T1000 (cell line): ENCODE measurements around the gene MINDY4.

Experiments used
- DNase-seq: peaks from one replicate; lab custom pipeline; 2025; ENCODE audit warnings: mixed read lengths; lab: John Stamatoyannopoulos, UW

MINDY4 gene

DNA sequence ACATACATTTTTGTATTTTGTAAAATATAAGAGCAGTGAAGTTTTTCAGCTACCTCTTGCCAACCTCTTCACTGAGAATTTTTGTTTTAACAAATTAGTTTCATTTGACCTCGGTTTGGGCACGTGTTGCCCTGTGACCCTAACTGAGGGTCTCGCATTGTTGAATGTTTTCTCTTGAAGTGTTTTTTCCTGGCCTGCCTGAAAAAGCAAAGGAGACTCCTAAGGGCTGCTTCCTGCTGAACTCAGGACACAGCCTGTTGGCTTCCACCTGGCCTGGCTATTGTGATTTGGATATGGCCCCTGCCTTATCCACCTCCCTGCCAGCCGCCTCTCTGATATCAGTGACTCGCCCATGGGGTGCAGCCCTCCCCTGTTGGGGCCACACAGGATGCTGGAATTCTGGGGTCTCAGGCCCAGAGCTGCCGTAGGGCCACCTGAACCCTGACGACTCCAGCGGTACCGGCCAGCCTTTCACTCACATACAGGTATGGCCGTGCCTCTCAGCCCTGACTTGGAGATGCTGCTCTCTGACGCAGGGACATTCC, 81.6 kb downstream of the MINDY4 start:
- DNase-seq = no peak

DNA sequence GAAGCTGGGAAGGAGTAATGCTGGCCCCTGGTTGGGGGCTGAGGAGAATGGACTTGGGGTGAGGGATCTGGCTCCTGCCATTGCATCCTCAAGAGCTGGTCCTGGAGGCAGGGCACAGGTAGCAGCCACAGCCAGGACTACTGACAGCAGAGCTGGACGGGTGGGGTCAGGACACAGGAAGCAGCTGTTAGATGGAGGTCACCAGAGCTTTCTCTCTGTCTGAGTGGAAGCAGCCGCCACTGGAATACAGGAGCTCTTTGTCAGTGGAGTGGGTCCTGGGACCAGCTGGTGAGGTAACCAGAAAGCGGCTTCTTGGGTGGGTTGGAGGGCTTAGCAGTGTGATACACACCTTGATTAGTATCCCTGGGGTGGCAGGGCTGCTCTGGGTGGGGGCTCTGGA, 82.4 kb downstream of the MINDY4 start:
- no peak for DNase-seq

DNA sequence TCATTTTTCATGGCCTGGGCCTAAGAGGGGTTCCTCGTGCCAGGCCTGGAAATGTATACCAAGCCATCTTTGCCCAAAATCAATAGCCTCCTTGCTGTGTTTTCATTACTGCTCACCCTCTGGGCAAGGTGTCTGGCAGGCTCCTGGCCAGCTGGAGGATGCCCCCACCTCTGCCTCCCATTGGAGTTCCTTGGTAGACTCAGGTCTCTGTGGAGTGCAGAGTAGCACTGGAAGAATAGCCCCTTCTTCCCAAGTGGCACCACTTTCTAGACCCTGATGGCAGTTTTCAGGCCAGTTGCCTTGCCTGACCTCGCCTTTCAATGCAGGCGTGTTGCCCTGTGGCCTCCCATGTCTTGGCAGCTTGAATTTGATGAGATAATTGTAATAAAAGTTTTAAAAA, 84.7 kb downstream of the MINDY4 start:
- DNase-seq = no peak

DNA sequence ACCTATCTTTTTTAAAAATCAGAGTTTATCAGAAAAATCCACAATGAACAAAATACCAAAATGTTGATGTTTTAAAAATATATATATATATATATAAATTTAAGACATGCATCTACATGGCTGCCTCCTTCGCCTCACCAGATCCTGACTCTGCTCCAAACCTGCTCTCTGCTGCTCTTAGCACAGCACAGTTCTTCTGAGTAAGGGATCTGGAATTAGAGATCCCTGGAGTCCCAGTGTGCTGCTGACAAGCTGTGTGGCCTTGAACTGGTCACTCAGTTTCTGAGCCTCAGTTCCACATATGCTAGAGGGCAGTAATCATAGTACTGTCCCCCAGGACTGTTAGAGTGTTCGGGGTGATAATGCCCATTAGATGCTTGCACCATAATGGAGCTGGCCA, 87.4 kb downstream of the MINDY4 start:
- DNase-seq = no peak

DNA sequence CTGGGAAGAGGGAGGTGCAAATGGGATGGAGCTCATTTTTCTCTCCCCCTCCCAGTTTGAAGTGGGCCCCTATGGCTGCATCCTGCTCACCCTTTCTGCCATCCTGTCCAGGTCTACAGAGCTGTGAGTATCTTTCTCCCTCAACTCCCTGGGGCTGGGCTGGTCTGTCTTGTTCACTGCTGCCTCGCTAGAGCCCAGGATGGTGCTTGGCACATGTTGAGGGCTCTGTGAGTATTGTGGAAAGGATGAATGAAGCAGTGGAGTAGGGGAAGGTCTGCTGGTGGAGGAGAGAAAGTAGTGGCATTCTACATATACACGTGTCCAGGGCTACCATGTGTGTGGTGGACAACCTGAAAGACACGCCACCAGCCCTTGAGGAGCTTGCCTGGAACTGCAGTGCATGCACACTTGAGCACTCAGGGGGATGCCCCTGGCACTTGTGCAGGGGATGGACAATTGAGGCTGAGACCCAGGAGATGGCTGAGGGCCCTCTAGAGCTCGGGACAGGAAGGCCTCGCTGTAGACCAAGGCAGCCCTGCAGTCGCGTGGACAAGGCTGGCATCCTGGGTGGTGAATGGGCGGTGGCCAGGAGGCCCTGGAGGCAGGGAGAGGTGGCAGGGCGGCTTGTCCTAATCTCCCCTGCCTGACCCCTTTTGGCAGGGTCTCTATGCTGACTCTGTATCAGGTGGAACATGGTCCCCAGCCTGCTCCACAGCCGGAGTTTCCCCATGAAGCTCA, 88.2 kb downstream of the MINDY4 start:
- DNase-seq = no peak

DNA sequence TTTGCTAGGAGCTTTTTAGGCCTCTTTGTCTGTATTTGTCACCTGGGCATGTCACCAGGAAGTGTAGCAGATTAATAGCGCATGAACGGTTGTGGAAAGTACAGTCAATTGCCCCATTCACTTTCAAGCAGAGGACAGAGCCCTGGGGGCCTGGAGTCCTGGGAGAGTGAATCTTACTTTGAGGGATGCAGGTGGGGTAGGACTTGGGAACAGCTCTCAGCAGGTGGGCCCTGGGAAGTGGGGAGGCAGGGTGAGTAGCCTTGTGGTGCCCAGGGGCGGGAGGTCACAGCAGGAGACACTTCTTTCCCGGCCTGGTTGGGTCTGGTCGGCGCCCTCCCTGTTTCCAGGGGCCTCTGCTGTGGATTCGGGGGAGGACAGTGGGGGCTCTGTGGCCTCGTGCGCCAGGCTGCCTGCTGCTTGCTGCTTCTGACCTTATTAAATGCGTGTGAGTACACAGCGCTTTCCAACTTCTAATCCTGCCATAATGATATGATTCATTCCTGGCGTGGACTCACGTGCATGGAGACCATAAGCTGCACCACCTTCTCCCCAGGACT, 88.8 kb downstream of the MINDY4 start:
- no peak for DNase-seq

DNA sequence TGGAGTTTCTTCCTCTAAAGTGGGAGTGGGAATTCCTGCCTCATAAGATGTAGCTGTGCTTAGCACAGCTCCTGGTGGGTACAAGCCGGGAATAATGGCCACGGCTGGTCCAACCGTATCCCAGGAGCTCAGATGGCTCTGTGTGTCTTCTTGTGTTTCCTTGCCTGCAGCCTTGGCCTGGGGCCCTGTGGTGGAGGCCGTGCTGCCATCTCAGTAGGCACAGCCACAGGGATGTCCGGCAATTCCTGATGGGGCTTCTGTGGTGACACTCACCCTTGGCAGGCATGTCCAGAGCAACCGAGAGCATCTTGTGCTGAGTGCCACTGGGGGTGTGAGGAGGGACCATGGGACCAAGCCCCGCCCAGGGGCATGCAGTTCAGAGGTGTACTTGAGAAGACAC, 90.4 kb downstream of the MINDY4 start:
- no peak for DNase-seq

DNA sequence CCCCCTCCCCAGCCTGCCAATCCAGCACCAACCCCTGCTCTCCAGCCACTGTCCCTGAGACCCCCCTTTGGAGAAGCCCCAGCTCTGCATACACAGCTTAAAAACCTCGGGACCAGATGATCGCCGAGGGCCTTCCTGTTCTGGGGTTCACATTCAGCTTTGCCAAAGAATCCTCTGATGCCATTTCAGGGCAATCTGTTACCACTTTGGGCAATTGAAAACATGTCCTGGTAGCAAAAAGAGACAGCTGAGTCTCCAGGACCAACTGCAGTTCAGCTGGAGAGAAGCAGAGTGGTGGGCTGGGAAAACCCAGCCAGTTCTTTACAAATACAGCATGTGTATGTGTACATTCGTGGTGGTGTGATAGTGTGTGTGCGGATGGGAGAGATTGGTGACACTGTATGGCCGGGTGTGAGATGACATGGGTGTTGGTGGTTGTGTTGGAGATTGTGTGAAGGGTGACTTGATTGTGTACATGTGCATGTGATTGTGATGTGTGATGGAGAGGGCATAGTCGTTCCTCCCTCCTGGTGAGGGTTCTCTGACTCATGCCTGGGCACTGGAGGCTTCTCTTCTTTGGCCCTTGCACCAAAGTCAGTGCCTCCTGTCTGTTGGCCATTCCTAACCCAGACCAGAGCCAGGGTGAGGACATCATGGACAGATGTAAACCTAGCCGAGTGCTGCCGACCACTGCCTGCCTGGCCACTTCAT, 91.9 kb downstream of the MINDY4 start:
- no peak for DNase-seq

DNA sequence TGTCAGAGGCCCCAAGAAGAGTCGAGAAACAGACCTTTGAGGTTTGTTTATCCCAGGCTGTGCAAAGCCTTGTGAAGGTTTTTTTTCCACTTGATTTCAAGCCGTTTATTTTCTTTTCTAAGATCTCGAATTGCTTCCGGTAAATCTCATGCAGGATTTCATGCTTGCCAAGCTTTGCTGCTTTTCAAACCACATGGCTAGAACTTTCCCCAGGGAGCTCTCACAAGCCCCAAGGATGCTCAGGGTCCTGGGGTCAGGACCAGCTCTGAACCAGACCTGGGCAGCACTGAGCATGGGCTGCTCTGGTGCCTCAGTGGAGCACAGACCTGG, 92.5 kb downstream of the MINDY4 start:
- no peak for DNase-seq

DNA sequence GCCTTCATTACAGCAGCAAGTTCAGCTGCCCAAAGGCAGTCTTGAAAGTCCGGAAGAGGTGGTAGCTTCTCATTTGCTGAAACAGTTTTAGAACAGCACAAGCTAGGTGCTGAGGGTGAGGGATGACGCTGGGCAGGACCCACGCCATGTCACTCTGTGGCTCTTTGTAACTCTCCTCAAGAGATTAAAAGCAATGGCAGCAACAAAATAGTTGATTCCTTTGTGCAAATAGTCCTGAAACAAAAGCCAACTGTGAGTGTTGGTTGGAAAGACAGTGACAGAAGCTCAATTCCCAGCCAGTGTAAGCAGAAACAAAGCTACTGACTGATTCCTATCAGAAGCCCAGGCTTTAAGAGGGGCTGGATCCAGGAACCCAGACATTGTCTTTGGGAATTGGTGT, 92.9 kb downstream of the MINDY4 start:
- no peak for DNase-seq

DNA sequence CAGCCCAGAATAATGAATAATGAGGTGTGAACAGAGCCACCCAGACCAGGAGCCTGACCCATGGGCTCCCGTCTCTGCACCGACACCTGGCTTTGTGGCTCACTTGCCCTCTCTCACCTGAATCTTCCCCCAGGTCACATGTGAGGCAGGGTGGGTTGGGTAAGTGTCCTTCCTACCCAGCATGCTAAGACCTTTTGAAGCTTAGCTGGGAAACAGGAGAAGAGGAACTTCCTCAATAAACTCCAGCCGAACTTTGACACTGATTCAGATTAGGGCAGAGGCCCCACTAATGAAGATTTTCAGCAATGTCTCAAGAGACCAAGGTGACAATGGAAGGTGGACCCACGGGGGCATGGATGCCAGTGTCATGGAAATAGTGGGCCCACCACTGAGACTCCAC, 93.9 kb downstream of the MINDY4 start:
- DNase-seq = no peak

DNA sequence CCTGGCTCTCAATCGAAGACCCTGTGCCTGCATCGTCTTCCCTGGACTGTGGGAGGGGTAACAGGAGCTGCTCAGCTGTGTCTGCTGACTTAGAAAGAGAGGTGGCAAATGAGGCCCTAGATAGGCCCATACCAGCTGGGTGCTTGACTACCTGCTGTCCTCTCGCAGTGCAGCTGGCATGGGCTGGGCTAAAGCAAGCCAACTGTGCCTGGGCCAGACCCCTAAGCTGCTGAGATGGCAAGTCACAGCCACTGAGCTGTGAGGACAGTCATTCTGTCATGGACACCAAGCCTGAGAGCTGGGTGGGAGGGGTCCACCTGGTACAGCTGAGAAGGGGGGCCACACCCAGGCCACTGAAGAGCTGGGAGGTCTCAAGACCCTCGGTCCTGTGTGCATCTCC, 94.6 kb downstream of the MINDY4 start:
- DNase-seq = no peak

DNA sequence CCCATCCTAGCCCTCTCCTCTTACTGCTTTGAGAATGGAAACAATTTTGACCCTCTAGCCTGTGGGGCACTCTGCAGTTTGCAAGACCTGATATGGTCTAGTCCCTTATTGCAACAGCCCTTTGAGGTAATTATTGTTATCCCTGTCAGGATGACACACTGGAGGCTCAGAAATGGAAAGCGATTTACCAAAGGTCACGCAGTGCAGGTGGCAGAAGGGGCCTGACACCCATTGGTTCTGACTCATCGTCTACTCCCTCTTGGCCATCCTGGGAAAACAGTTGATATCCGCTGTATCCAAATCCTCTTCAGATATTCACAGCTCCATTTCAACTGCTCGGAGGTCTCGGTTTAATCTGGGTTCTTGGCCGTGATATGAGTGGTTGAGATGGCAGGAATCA, 95.7 kb downstream of the MINDY4 start:
- DNase-seq = no peak

DNA sequence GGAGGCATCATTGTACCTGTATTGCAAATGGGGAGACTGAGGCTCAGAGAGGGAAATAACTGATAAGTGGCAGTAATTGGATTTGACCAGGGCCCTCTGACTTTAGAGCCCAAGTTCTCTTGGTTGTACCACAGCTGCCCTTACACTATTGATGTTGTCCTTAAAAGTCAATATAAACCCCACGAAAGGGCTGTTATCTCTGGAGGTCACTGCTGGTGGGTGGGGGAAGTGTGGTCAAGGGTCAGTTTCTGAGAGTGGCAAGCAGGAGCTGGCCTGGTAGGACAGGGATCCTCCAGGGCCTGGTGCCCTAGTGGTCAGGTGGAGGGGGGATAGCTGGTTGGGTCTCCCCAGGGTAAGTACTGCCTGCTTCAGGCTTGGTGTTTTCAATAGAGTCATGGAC, 96.3 kb downstream of the MINDY4 start:
- DNase-seq = no peak

DNA sequence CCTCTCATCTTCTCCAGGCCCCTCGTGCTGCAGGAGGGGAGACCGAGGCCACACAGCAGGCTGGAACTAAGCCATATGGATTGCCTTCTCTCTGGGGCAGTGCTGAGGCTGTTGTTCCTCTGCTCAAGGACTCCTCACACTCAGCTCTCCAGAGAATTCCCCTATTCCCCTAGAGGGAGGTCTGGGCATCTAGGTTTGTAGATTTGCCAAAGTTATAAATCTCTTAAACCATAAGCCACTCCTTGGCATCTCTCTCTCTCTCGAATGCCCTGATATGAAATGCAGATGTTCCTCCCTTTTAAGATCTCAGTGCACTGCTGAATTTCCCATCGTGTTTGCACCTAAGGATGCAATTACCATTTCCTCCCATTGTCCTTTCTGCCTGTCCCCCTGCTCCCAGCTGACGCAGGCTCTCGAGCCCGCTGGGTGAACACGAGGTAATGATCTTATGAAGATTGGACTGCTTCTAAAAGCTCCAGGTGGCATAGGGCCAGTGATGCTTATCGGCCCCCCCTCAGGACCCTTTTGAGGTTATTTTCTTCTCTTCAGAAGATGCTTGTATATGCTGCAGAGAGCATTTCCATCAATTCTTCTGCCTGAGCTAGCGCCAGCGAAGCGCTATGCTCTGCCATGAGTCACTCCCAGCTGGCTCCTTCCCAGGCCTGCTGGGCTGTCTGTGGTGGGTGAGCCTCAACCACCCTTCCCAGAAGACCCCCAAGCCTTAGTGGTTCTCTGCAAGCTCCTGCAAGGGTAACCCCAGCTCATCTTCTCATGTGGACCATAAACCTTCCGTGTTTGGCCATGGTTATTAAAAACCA, 98.8 kb downstream of the MINDY4 start:
- no peak for DNase-seq

DNA sequence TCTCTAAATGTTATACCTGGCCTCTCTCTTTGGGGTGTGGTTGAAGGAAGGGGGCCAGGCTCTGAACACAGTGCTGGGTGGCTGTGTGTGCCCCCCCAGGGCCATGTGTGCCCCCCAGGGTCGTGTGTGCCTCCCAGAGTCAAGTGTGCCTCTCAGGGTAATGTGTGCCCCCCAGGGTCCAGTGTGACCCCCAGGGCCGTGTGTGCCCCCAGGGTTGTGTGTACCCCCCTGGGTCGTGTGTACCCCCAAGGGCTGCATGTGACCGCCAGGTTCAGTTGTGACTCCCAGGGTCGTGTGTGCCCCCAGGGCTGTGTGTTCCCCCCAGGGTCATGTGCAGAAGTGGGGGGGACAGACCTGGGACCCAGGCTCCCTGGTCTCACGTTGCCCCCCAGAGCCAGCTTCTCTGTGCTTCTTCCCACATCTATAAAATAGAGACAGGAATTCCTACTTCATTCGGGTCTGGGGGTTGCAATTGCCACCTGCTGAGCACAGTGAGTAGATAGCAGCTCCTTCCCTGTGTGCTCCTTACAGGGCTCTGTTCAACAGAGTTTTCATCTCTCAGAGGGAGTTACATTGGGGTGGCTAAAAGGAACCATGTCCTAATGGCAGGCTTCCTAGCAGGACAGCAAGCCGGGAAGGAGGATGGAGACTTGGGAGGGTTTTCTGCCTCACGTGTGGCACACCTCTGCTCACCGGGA, 99.8 kb downstream of the MINDY4 start:
- no peak for DNase-seq

DNA sequence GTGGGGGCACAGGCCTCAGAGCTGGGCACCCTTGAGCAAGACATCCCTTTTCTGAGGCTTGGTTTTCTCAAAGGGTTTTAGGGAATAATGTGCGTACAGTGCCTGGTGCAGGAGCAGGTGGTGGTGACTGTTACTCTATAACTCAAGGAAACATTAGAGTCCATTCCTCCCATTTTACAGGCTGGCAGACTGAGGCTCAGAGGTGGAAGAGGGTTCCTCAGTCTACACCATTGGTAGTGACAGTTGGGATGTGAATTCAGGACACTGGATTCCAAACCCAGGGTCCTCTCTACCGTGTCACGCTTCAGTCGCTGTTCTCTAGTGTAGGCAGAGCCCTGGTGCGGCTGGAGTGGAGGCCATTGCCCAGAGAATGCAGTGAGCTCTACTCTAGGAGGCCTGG, 100.4 kb downstream of the MINDY4 start:
- no peak for DNase-seq

DNA sequence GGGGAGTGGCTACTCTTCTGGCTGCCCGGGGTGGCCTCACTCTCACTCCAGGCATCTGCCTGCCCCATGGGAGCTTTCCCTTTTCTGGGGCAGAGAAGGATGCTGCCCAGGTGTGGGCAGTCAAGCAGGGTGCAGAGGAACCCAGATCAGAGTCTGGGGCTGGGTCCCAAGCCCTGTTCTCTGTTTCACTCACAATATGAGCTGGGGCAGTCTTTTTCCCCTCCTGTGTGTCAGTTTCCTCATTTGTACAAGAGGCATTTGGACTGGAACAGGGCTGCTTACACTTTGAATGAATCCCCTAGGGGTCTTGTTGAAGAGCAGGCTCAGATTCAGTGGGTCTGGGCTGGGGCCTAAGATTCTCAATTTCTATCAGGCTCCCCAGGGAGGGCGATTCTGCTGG, 102.0 kb downstream of the MINDY4 start:
- DNase-seq = no peak

DNA sequence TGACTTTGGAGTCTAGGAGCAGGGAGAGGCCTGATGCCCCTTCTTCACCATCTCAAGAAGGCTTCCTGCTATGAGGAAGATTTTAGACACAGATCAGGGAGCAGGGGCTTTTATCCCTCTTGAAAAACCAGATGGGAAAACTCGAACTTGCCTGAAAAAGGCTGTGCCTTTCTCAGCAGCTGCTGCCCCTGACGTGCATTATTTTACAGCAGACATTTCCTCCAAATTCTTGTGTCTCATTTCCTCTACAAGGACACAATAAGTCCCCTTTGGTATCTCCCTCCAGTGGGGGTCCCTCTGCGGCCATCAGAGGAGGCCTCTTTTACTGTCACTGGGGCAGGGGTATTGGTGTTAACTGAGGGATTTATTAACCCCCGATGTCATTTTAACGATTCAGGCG, 102.4 kb downstream of the MINDY4 start:
- DNase-seq = no peak

DNA sequence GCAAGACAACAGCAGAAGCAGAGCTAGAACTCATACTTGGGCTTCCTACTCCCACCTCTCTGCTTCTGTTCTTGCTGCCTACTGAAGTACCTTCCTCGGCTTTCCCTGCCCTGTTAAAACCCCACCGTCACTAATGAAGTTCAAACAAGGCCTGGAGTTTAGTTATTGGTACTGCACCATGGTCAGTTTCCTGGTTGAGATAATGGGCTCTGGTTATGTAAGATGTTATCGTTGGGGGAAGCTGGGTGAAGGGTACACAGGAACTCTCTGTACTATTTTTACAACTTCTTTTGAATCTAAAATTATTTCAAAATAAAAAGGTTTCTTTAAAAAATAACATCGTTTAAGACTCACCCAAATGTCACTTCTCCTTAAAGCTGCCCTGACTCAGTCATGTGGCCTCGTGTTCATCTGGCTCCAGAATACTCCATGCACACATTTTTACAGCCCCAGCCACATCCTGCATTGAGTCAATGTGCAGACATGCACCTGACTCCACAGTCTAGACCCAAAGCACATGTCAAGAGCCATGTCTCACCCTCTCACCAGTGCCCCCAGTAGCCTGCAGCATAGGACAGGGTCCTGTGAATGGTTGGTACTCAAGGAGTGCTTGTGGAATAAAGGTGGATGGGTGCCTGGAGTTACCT, 103.6 kb downstream of the MINDY4 start:
- no peak for DNase-seq

DNA sequence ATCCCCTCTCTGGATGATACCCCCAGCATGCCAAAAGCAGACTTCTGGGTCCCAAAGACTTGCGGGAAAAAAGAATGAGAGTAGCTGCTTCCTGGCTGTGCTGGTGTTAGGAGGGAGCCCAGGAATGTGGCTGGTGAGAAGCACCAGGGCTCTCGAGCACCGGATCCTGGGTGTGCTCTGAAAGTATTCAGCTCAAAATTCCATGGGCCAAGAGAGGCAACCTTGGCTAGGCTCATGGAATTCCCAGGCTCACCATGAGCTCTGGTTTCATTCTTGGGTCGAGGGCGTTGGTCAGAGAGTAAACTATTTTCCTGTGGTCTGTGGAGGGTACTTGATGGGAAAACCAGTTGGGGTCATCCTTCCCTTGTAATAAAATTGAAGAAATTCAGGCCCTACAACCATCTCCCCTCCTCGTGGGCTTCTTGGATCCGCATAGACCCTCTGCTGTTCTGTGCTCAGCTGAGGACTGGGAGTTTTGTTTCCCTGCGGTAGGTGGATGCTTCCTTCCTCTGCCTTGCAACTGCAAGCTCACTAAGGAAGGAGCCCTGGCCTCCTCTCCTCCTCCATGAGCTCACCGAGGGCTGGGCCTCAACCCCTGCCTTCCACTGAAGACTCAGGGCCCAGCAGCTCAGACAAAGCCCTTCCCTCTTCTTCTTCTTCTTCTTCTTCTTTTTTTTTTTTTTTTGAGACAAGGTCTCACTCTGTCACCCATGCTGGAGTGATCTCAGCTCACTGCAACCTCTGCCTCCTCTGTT, 106.0 kb downstream of the MINDY4 start:
- no peak for DNase-seq
